SK-N-MC (cell line): ENCODE data around the gene KRT40.

Source experiments
- DNase-seq: peaks from one replicate; pipeline ENCODE4 v3.0.0-alpha.2; 2011; ENCODE audit warnings: low read depth, low spot score
- H3K27ac ChIP-seq: fragments of 200-600 bp; sonication (generic); 2 replicates; pipeline ENCODE4 v1.5.1; 2016; ENCODE audit warnings: mixed run types
- H3K36me3 ChIP-seq: fragments of 200-600 bp; sonication (generic); 2 replicates; pipeline ENCODE4 v1.6.1; 2017; ENCODE audit warnings: antibody characterized with exemption, low read length, mixed read lengths; ENCODE audit not compliant: insufficient read depth
- H3K4me3 ChIP-seq: fragments of 200-600 bp; sonication (generic); 2 replicates; pipeline ENCODE4 v1.5.1; 2016
- H3K9ac ChIP-seq: fragments of 200-600 bp; sonication (generic); 2 replicates; pipeline ENCODE4 v1.8.0; 2017; ENCODE audit warnings: mixed run types, mixed read lengths; ENCODE audit not compliant: insufficient read length
- H3K9me3 ChIP-seq: fragments of 200-600 bp; sonication (generic); 2 replicates; pipeline ENCODE4 v1.6.1; 2017; ENCODE audit warnings: low read depth, mild to moderate bottlenecking, antibody characterized with exemption, low read length, moderate library complexity, mixed read lengths
- EZH2 ChIP-seq: fragments of 200-600 bp; sonication (generic); IDR thresholded peaks from one replicate; pipeline ENCODE4 v1.6.1; 2017; ENCODE audit warnings: antibody characterized with exemption
- FOXP2 ChIP-seq: optimal IDR thresholded peaks from 2 replicates; pipeline ENCODE3; 2011; ENCODE audit warnings: mild to moderate bottlenecking, moderate library complexity; ENCODE audit not compliant: insufficient read depth; ENCODE audit errors: extremely low read length, control extremely low read depth
- POLR2AphosphoS5 ChIP-seq: IDR thresholded peaks from 2 replicates; pipeline ENCODE4 v1.6.1; 2012; ENCODE audit warnings: mild to moderate bottlenecking, low read depth, low read length, borderline replicate concordance

The KRT40 gene

DNA sequence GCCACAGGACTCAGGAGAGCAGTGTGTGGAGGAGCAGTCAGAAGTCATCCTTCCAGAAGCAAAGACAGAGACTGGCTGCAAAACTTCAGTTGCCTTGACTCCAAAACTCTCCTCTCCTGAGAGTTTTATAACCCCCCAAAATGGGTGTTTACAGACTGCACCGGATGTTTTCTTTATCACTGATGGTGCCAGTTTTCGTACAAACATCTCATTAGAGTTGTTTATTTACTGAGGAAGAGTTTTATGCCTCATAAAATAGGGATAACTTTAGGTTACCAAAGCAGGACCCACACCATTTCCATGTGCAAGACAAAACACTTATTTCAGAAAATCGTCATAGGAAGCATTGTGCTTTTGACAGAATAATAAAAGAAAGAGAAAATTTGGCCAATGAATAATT, at the start of gene KRT40:
Gene KRT40, minus strand, starts transcription at position 101 of the 400 bp plus-strand sequence. Its CDS starts 53 bp downstream, at position 48.
- H3K36me3 ChIP-seq = no peaks in the 10 kb centered on the region
- H3K4me3 ChIP-seq = no peak within 1 kb of the TSS
- H3K9ac ChIP-seq = no peak within 1 kb of the TSS
- H3K9me3 ChIP-seq = no peaks in the 10 kb centered on the region
- no peak within 1 kb of the TSS for H3K27ac ChIP-seq
- DNase-seq = no peak
- no peak for TF ChIP-seq FOXP2

- Histone ChIP-seq H3K4me3 (no peak within 1 kb of the TSS), H3K36me3 (no peaks in the 10 kb centered on the region), H3K9ac (no peak within 1 kb of the TSS), H3K9me3 (no peaks in the 10 kb centered on the region), H3K27ac (no peak within 1 kb of the TSS)
- DNase-seq = no peak
- no peak for TF ChIP-seq FOXP2
- TF ChIP-seq POLR2AphosphoS5 = no peak
- no peak for TF ChIP-seq EZH2
Measured at GRCh38 chr17:41029633-41030245, 45.6 kb upstream of the KRT40 start, which contains the start of gene KRTAP1-4. Gene KRTAP1-4, minus strand, starts transcription at chr17:41030195. Its CDS starts 117 bp downstream, at chr17:41030078.

DNA sequence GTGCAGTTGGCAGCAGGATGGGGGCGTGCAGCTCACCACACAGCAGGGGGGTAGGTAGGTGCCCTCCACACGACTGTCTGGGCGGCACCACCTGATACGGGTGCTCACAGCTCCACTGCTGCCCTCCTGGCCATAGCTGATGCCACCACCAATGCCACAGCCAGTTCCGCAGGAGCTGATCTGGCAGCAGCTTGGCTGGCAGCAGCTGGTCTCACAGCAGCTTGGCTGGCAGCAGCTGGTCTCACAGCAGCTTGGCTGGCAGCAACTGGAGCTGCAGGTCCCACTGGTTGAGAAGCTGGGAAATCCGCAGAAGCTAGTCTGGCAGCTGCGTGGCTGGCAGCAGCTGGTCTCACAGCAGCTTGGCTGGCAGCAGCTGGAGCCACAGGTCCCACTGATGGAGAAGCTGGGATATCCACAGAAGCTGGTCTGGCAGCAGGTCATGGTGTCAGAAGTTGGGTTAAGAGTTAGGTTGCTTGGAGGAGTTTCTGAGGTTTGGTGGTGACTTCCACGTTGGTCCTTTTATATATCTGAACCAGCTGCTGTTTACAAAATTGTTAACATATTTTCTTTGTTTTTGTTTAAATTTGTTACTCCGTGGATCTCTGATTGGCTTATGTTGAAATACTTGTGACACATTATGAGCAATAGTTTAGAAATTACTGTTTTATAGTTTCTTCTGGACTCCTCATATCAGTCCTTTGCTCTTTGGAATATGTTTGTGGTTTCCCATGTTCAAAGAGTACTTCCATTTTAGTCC, 42.8 kb upstream of the KRT40 start, which contains the start of gene KRTAP1-5:
Gene KRTAP1-5, minus strand, starts transcription at position 494 of the 757 bp plus-strand sequence. Its CDS starts 53 bp downstream, at position 441.
- DNase-seq = no peak
- H3K27ac ChIP-seq = no peak within 1 kb of the TSS

DNA sequence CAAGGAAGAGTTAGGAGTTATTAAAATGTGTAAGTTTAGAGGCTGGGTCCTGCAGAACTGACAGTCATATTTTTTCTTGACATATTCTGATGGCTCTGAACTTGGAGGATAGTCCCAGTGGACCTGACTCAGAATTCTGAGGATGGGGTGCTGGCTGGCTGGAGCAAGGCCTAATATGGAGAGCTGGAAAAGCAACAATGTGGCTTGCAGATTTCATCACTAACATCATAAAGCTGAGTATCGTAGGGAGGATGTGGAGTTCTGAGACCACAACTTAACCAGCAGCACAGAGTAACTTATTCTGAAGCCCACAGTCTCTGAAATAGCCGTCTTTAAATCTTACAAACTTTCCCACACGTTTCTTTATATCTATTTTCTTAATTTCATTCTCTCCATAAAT, 40.6 kb upstream of the KRT40 start:
- Histone ChIP-seq H3K9ac (no peak overlapping the region), H3K36me3 (no peaks in the 10 kb centered on the region), H3K27ac (no peak overlapping the region), H3K4me3 (no peak overlapping the region), H3K9me3 (no peaks in the 10 kb centered on the region)
- DNase-seq = no peak
- TF ChIP-seq POLR2AphosphoS5 = no peak
- no peak for TF ChIP-seq EZH2
- TF ChIP-seq FOXP2 = no peak

More for the DNA sequence above, 42.8 kb upstream of the KRT40 start, which contains the start of gene KRTAP1-5:
- Histone ChIP-seq H3K36me3 (no peaks in the 10 kb centered on the region), H3K4me3 (no peak within 1 kb of the TSS), H3K9ac (no peak within 1 kb of the TSS), H3K9me3 (no peaks in the 10 kb centered on the region)
- no peak for TF ChIP-seq FOXP2
- TF ChIP-seq EZH2 = no peak
- no peak for TF ChIP-seq POLR2AphosphoS5

- no peaks in the 10 kb centered on the region for H3K36me3 ChIP-seq
- H3K9me3 ChIP-seq = no peaks in the 10 kb centered on the region
- no peak overlapping the region for H3K9ac ChIP-seq
- no peak overlapping the region for H3K27ac ChIP-seq
- no peak for DNase-seq
- no peak for TF ChIP-seq EZH2
- TF ChIP-seq POLR2AphosphoS5 = no peak
- TF ChIP-seq FOXP2 = no peak
- no peak overlapping the region for H3K4me3 ChIP-seq
Measured at GRCh38 chr17:41020336-41020735, 36.2 kb upstream of the KRT40 start.

- no peak overlapping the region for H3K4me3 ChIP-seq
- no peak overlapping the region for H3K27ac ChIP-seq
- TF ChIP-seq POLR2AphosphoS5 = no peak
- TF ChIP-seq EZH2 = no peak
- no peak for TF ChIP-seq FOXP2
- no peaks in the 10 kb centered on the region for H3K9me3 ChIP-seq
- H3K9ac ChIP-seq = no peak overlapping the region
- DNase-seq = no peak
- no peaks in the 10 kb centered on the region for H3K36me3 ChIP-seq
Measured at GRCh38 chr17:41019415-41019814, 35.3 kb upstream of the KRT40 start.

DNA sequence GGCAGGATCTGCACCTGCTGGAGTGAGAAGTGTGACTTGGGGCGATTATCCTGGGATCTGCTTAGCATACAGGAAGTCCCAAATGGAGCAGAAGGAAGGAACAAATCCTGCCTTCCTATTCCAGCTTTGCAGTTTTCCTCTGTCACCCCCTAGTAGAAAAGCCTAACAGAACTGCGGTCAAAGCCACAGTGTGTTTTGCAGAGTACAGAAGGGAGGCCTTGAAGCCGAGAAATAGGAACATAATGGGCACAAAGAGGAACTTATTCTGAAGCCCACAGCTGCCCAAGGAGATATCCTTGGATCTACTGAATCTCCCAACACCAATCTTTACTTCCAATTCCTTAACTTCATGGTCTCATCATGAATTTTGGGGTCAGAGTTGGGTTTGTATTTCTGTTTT, 34.4 kb upstream of the KRT40 start:
- no peak for DNase-seq
- no peak overlapping the region for H3K9ac ChIP-seq
- H3K36me3 ChIP-seq = no peaks in the 10 kb centered on the region
- no peak overlapping the region for H3K27ac ChIP-seq
- no peak for TF ChIP-seq FOXP2
- no peak overlapping the region for H3K4me3 ChIP-seq
- no peaks in the 10 kb centered on the region for H3K9me3 ChIP-seq

- Histone ChIP-seq H3K4me3 (no peak overlapping the region), H3K36me3 (no peaks in the 10 kb centered on the region), H3K9me3 (no peaks in the 10 kb centered on the region), H3K9ac (no peak overlapping the region), H3K27ac (no peak overlapping the region)
- no peak for TF ChIP-seq POLR2AphosphoS5
- no peak for TF ChIP-seq FOXP2
- no peak for TF ChIP-seq EZH2
- DNase-seq = no peak
Measured at GRCh38 chr17:41016578-41017215, 32.6 kb upstream of the KRT40 start.
